ENCODE results near the gene PCNT. TPM values are rescaled to one million over a fixed set of nuclear protein-coding genes. Genes with fewer than 3 reads are reported as not detected.

Gene PCNT
- total and polyA plus RNA-seq, 2 of the 8 experiments (the other 6 are each of a cell fraction or from before 2014, with no cell fraction given): 9.9 to 45.1 TPM

- TF ChIP-seq YY1 (IDR thresholded peaks at IDR 0.05; ENCODE audit: low read depth, low read length): no peak
- TF ChIP-seq HDAC2 (IDR thresholded peaks at IDR 0.05; ENCODE audit: borderline replicate concordance in 1 of 2, low read depth in 2 of 2, low read length in 2 of 2): no peak
- TF ChIP-seq POU5F1 (IDR thresholded peaks at IDR 0.05; ENCODE audit: low read depth, low read length): no peak
- no peak for TF ChIP-seq HDAC6 (IDR thresholded peaks at IDR 0.05; ENCODE audit: low read depth, low read length)
- no peak for TF ChIP-seq JUND (IDR thresholded peaks at IDR 0.05; ENCODE audit: low read length)
- TF ChIP-seq RAD21 (IDR thresholded peaks at IDR 0.05 in 1 of 2, conservative IDR thresholded peaks at IDR 0.05 in 1 of 2; ENCODE audit: low read depth in 2 of 2, low read length in 2 of 2): no peak
- H3K27me3 ChIP-seq (replicated peaks in 1 of 4; ENCODE audit: control insufficient read depth in 3 of 4, extremely low read depth in 1 of 4, insufficient read depth in 3 of 4, low read length in 3 of 4): no peaks in the 10 kb centered on the region
- H3K27ac ChIP-seq (ENCODE audit: low read depth, low read length): no peak overlapping the region
- H2BK5ac ChIP-seq (ENCODE audit: low read depth, low read length): no peak overlapping the region
- H3K9ac ChIP-seq (replicated peaks in 1 of 4; ENCODE audit: extremely low read depth in 1 of 4, low read depth in 3 of 4, low read length in 3 of 4): no peak overlapping the region
- no peak overlapping the region for H3K56ac ChIP-seq (replicated peaks; ENCODE audit: insufficient read length, low read depth, low read length)
- no peaks in the 10 kb centered on the region for H3K23me2 ChIP-seq (ENCODE audit: low read depth, low read length)
- DNase-seq (ENCODE audit: low read depth in 1 of 2, low spot score in 2 of 2) (no peak), FAIRE-seq (no peak)
- H2BK120ac ChIP-seq (replicated peaks; ENCODE audit: low read depth, low read length): no peak overlapping the region
- no peak overlapping the region for H3K14ac ChIP-seq (ENCODE audit: insufficient read length)
- no peak overlapping the region for H2BK20ac ChIP-seq (ENCODE audit: low read length)
- H3K4me1 ChIP-seq (replicated peaks in 1 of 4; ENCODE audit: control insufficient read depth in 3 of 4, insufficient read depth in 4 of 4, low read length in 3 of 4): no peaks in the 10 kb centered on the region
- H4K91ac ChIP-seq (replicated peaks; ENCODE audit: insufficient read length, low read length): no peak overlapping the region
- no peak overlapping the region for H4K8ac ChIP-seq (ENCODE audit: extremely low read depth, insufficient read depth, low read length)
- H2BK12ac ChIP-seq (ENCODE audit: low read depth, low read length): no peak overlapping the region
- no peak overlapping the region for H2AK5ac ChIP-seq (ENCODE audit: low read depth, low read length)
- POLR2A ChIA-PET (ENCODE audit: partially characterized antibody): no interaction called here
- H3K23ac ChIP-seq (ENCODE audit: insufficient read length): no peak overlapping the region
- H3K36me3 ChIP-seq (ENCODE audit: control insufficient read depth in 2 of 4, insufficient read depth in 4 of 4, low read length in 3 of 4): peaks cover 33 to 67% (median 63%) of the 10 kb centered on the region in 4 experiments
- no peak overlapping the region for H2AFZ ChIP-seq (ENCODE audit: low read length)
- no peaks in the 10 kb centered on the region for H3K9me3 ChIP-seq (ENCODE audit: insufficient read depth in 2 of 2, low read depth in 1 of 2, low read length in 1 of 2)
- no peak overlapping the region for H4K5ac ChIP-seq (ENCODE audit: insufficient read length, low read depth, low read length)
- no peaks in the 10 kb centered on the region for H3K79me2 ChIP-seq (ENCODE audit: control insufficient read depth in 1 of 2, insufficient read depth in 2 of 2, low read length in 2 of 2)
- H4K20me1 ChIP-seq (replicated peaks in 1 of 2; ENCODE audit: control insufficient read depth in 1 of 2, insufficient read depth in 2 of 2, low read length in 2 of 2): peaks cover 0 to 15% of the 10 kb centered on the region in 2 experiments
- H3K4me3 ChIP-seq (ENCODE audit: extremely low read depth in 1 of 4, insufficient read depth in 2 of 4, low read depth in 3 of 4, low read length in 4 of 4): no peak overlapping the region
- WGBS, 2 experiments (ENCODE audit: extremely low coverage in 1 of 2, insufficient coverage in 1 of 2, insufficient read length in 1 of 2, insufficient replicate concordance in 2 of 2, low coverage in 1 of 2, low lambda C conversion rate in 2 of 2, missing lambda C conversion rate in 1 of 2): 89% methylated on average over 16 of the region's 16 CpGs; no CpG with 5 or more reads in 1 of the 2 experiments
- H3K4me2 ChIP-seq (ENCODE audit: insufficient read depth in 1 of 2, low read depth in 2 of 2, low read length in 2 of 2): no peak overlapping the region
- no peak overlapping the region for H3K4ac ChIP-seq (replicated peaks; ENCODE audit: insufficient read length, low read depth, low read length)
- CTCF ChIA-PET (ENCODE audit: partially characterized antibody): no interaction called here
- no peak overlapping the region for H3K18ac ChIP-seq (ENCODE audit: extremely low read depth, low read length)
- no peak overlapping the region for H2BK15ac ChIP-seq (ENCODE audit: low read length)
- no peaks in the 10 kb centered on the region; the same call in 1 of the 2 replicates for H3K79me1 ChIP-seq (ENCODE audit: low read depth, low read length)
These were observed 30.1 kb downstream of the PCNT start for GRCh38 chr21:46354046-46354445.
